Measurements from ENCODE around the gene RAD1. TPM values are rescaled to one million over a fixed set of nuclear protein-coding genes. Genes with fewer than 3 reads are reported as not detected.
"Not testable (repeated sequence)": the region's sequence is repeated elsewhere in the genome, so short reads cannot be mapped to it uniquely, and the experiment has no call there.

Gene RAD1
- total RNA-seq, 1 experiment from 2014 or later, result 34.4 TPM

- no peak overlapping the region for H3K4me3 Mint-ChIP-seq (ENCODE audit: unreplicated experiment)
- POLR2A ChIA-PET, result no interaction called here
- Histone ChIP-seq H3K4me3 (ENCODE audit: low read depth, low read length) (no peak overlapping the region), H3K9me3 (no peaks in the 10 kb centered on the region), H3K36me3 (ENCODE audit: control insufficient read depth, insufficient read depth, low read length) (no peaks in the 10 kb centered on the region), H3K27me3 (replicated peaks; ENCODE audit: control insufficient read depth, insufficient read depth, low read length) (no peaks in the 10 kb centered on the region), H3K4me1 (peaks cover 27% of the 10 kb centered on the region; the same call in 1 of the 2 replicates)
- no peak for TF ChIP-seq CTCF (IDR thresholded peaks at IDR 0.05; ENCODE audit: insufficient read depth in 1 of 2, low read depth in 1 of 2, low read length in 1 of 2, severe bottlenecking in 1 of 2, unreplicated experiment in 1 of 2)
- intact Hi-C loops (cut with micrococcal nuclease; ENCODE audit: unreplicated experiment), result no loop called here
- no peaks in the 10 kb centered on the region for H3K9me3 Mint-ChIP-seq (ENCODE audit: unreplicated experiment)
- BruUV-seq (replicated peaks), result no TSS peak
- H3K27ac Mint-ChIP-seq (ENCODE audit: unreplicated experiment), result no peak overlapping the region
- H3K36me3 Mint-ChIP-seq (ENCODE audit: insufficient read depth, unreplicated experiment), result peaks cover 76% of the 10 kb centered on the region
- H3K27me3 Mint-ChIP-seq (ENCODE audit: insufficient read depth, unreplicated experiment), result no peaks in the 10 kb centered on the region
- H3K4me1 Mint-ChIP-seq (ENCODE audit: low read depth, unreplicated experiment), result peaks cover 17% of the 10 kb centered on the region
- CTCF ChIA-PET, result no interaction called here
- DNase-seq, result no peak
These were observed 11.1 kb upstream of the RAD1 start for GRCh38 chr5:34926318-34926888.

- intact Hi-C loops (cut with micrococcal nuclease; ENCODE audit: unreplicated experiment), result no loop called here
- H3K36me3 ChIP-seq (ENCODE audit: control insufficient read depth, insufficient read depth, low read length), result no peaks in the 10 kb centered on the region
- H3K9me3 ChIP-seq, result no peaks in the 10 kb centered on the region
- peaks cover 19% of the 10 kb centered on the region; the same call in 1 of the 2 replicates for H3K4me1 ChIP-seq
- no TSS peak for BruUV-seq (replicated peaks)
- no peaks in the 10 kb centered on the region for H3K27me3 ChIP-seq (replicated peaks; ENCODE audit: control insufficient read depth, insufficient read depth, low read length)
- Mint-ChIP-seq H3K27me3 (ENCODE audit: insufficient read depth, unreplicated experiment) (no peaks in the 10 kb centered on the region), H3K27ac (ENCODE audit: unreplicated experiment) (peak overlapping the region; percentile 36), H3K4me3 (ENCODE audit: unreplicated experiment) (no peak overlapping the region), H3K4me1 (ENCODE audit: low read depth, unreplicated experiment) (peaks cover 8% of the 10 kb centered on the region), H3K36me3 (ENCODE audit: insufficient read depth, unreplicated experiment) (peaks cover 91% of the 10 kb centered on the region), H3K9me3 (ENCODE audit: unreplicated experiment) (no peaks in the 10 kb centered on the region)
- TF ChIP-seq CTCF (IDR thresholded peaks at IDR 0.05; ENCODE audit: insufficient read depth in 1 of 2, low read depth in 1 of 2, low read length in 1 of 2, severe bottlenecking in 1 of 2, unreplicated experiment in 1 of 2), result no peak
- H3K4me3 ChIP-seq (ENCODE audit: low read depth, low read length), result no peak overlapping the region
- DNase-seq, result no peak
- ChIA-PET POLR2A (no interaction called here), CTCF (no interaction called here)
These were observed 9.1 kb upstream of the RAD1 start for GRCh38 chr5:34924462-34924765.

- Histone ChIP-seq H3K27me3 (replicated peaks; ENCODE audit: control insufficient read depth, insufficient read depth, low read length) (no peaks in the 10 kb centered on the region), H3K4me3 (ENCODE audit: low read depth, low read length) (no peak overlapping the region), H3K9me3 (no peaks in the 10 kb centered on the region), H3K4me1 (peaks cover 19% of the 10 kb centered on the region; the same call in 1 of the 2 replicates), H3K36me3 (ENCODE audit: control insufficient read depth, insufficient read depth, low read length) (no peaks in the 10 kb centered on the region)
- TF ChIP-seq CTCF (IDR thresholded peaks at IDR 0.05; ENCODE audit: insufficient read depth in 1 of 2, low read depth in 1 of 2, low read length in 1 of 2, severe bottlenecking in 1 of 2, unreplicated experiment in 1 of 2), result no peak
- intact Hi-C loops (cut with micrococcal nuclease; ENCODE audit: unreplicated experiment), result no loop called here
- ChIA-PET CTCF (no interaction called here), POLR2A (interaction anchor here (0.6 kb wide), 1 partner anchor 473 kb away, joined by 3 read pairs; no protein-coding TSS in a partner anchor)
- Mint-ChIP-seq H3K9me3 (ENCODE audit: unreplicated experiment) (no peaks in the 10 kb centered on the region), H3K36me3 (ENCODE audit: insufficient read depth, unreplicated experiment) (peaks cover 86% of the 10 kb centered on the region), H3K4me3 (ENCODE audit: unreplicated experiment) (peak overlapping the region; percentile 20), H3K4me1 (ENCODE audit: low read depth, unreplicated experiment) (peaks cover 8% of the 10 kb centered on the region), H3K27me3 (ENCODE audit: insufficient read depth, unreplicated experiment) (no peaks in the 10 kb centered on the region), H3K27ac (ENCODE audit: unreplicated experiment) (peak overlapping the region; percentile 36)
- peak in 1 of 2 experiments; percentile 20 for DNase-seq
- BruUV-seq (replicated peaks), result no TSS peak
These were observed 8.6 kb upstream of the RAD1 start for GRCh38 chr5:34923694-34924461.

- BruUV-seq (replicated peaks); CTCF ChIA-PET; H3K36me3 ChIP-seq (ENCODE audit: control insufficient read depth, insufficient read depth, low read length); H3K9me3 ChIP-seq; intact Hi-C loops (cut with micrococcal nuclease; ENCODE audit: unreplicated experiment); H3K4me3 Mint-ChIP-seq (ENCODE audit: unreplicated experiment); H3K4me1 Mint-ChIP-seq (ENCODE audit: low read depth, unreplicated experiment); H3K9me3 Mint-ChIP-seq (ENCODE audit: unreplicated experiment); H3K4me3 ChIP-seq (ENCODE audit: low read depth, low read length); H3K27me3 ChIP-seq (replicated peaks; ENCODE audit: control insufficient read depth, insufficient read depth, low read length); H3K27me3 Mint-ChIP-seq (ENCODE audit: insufficient read depth, unreplicated experiment); DNase-seq: not testable (repeated sequence)
- Mint-ChIP-seq H3K27ac (ENCODE audit: unreplicated experiment) (peak overlapping the region; percentile 36), H3K36me3 (ENCODE audit: insufficient read depth, unreplicated experiment) (peaks cover 85% of the 10 kb centered on the region)
- POLR2A ChIA-PET, result interaction anchor here (0.6 kb wide), 1 partner anchor 472 kb away, joined by 3 read pairs; no protein-coding TSS in a partner anchor
- peaks cover 15% of the 10 kb centered on the region; the same call in 1 of the 2 replicates for H3K4me1 ChIP-seq
These were observed 8.0 kb upstream of the RAD1 start for GRCh38 chr5:34923256-34923655.

Data from Caco-2 (cell line).